Esophagus muscularis mucosa (tissue), 3 donors: ENCODE data around the gene XG.
"Not testable (repeated sequence)": the region's sequence is repeated elsewhere in the genome, so short reads cannot be mapped to it uniquely, and the experiment has no call there.

ENCODE experiments used
- CTCF ChIP-seq, 3 experiments: fragments of 200-600 bp in 2 of 3; fragments of 450-650 bp in 1 of 3; sonication (generic) in 2 of 3; IDR thresholded peaks; one replicate each; pipeline ENCODE4 v1.5.1; 2017 to 2019; ENCODE audit warnings: antibody characterized with exemption in 3 of 3, mild to moderate bottlenecking in 2 of 3, moderate library complexity in 1 of 3
- EP300 ChIP-seq: sonication (generic); formaldehyde crosslinking; IDR thresholded peaks from one replicate; pipeline ENCODE4 v1.6.1; 2017; ENCODE audit warnings: antibody characterized with exemption

GRCh38 chrX:2802376-2803090 lies 50.7 kb downstream of the XG start:
- TF ChIP-seq CTCF (IDR thresholded peaks at IDR 0.05); EP300: not testable (repeated sequence)
